GM19238 (cell line): ENCODE results near the gene TCEAL5.
"Not testable (repeated sequence)": the region's sequence is repeated elsewhere in the genome, so short reads cannot be mapped to it uniquely, and the experiment has no call there.

ENCODE experiments used
- DNase-seq: peaks from one replicate; pipeline ENCODE4 v3.0.0; 2011; ENCODE audit warnings: low spot score; ENCODE audit not compliant: insufficient read length

Gene TCEAL5

DNA sequence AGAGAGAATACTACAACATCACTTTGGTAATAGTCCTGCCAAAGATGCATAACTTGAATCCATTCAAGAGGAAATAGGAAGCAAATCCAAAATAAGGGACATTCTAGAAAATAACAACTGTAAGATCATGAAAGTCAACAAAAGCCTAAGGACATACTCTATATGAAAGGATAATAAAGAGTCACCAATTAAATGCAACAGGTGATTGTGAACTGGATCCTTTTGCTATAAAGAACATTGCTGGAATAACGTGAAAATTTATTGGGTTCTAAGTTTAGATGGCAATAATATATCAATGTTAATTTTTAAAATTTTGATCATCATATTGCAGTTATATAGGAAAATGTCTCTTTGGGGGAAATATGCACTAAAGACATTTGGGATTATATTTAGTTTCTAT lies 41.7 kb downstream of the TCEAL5 start:
- DNase-seq, result no peak

GRCh38 chrX:103233263-103233662 lies 43.3 kb downstream of the TCEAL5 start:
- DNase-seq, result no peak

GRCh38 chrX:103225918-103226317 lies 50.6 kb downstream of the TCEAL5 start:
- not testable (repeated sequence) for DNase-seq
